HepG2 (cell line): ENCODE measurements around the gene GPN1. TPM values are rescaled to one million over a fixed set of nuclear protein-coding genes. Genes with fewer than 3 reads are reported as not detected.

ENCODE experiments used
- BHLHE40 ChIP-seq: IDR thresholded peaks from 2 replicates; pipeline ENCODE4 v1.6.1; 2011; ENCODE audit warnings: low read length, improper control_type of control experiment
- BRF2 ChIP-seq: sonication (generic); formaldehyde crosslinking; IDR thresholded peaks from 2 replicates; pipeline ENCODE4 v1.8.1; 2022; ENCODE audit warnings: mild to moderate bottlenecking, missing genetic modification reagents
- HDAC2 ChIP-seq: sonication (generic); formaldehyde crosslinking; IDR thresholded peaks from 2 replicates; pipeline ENCODE4 v1.4.0; 2020; ENCODE audit warnings: missing genetic modification reagents
- IRF1 ChIP-seq: sonication (generic); formaldehyde crosslinking; IDR thresholded peaks from 2 replicates; pipeline ENCODE4 v1.4.0; 2020; ENCODE audit warnings: low read depth, mild to moderate bottlenecking, missing genetic modification reagents
- JDP2 ChIP-seq: sonication (generic); formaldehyde crosslinking; IDR thresholded peaks from 2 replicates; pipeline ENCODE4 v1.8.1; 2022; ENCODE audit warnings: missing genetic modification reagents, borderline replicate concordance
- MXI1 ChIP-seq: IDR thresholded peaks from 3 replicates; pipeline ENCODE4 v1.6.1; 2012; ENCODE audit warnings: low read depth, low read length, inconsistent platforms, borderline replicate concordance
- SRSF9 ChIP-seq: fragments of 200-400 bp; formaldehyde crosslinking; IDR thresholded peaks from 2 replicates; pipeline ENCODE4 v1.6.1; 2018; ENCODE audit warnings: borderline replicate concordance, mild to moderate bottlenecking, low read depth, low read length; ENCODE audit not compliant: insufficient read depth, poor library complexity, severe bottlenecking
- TSC22D2 ChIP-seq: sonication (generic); formaldehyde crosslinking; IDR thresholded peaks from 2 replicates; pipeline ENCODE4 v1.5.1; 2020; ENCODE audit warnings: missing genetic modification reagents, mild to moderate bottlenecking, borderline replicate concordance
- ZFP1 ChIP-seq: IDR thresholded peaks from 2 replicates; pipeline ENCODE4 v1.6.1; 2016
- ZNF407 ChIP-seq: sonication (generic); formaldehyde crosslinking; IDR thresholded peaks from one replicate; pipeline ENCODE4 v1.5.1; 2020; ENCODE audit warnings: mild to moderate bottlenecking, missing genetic modification reagents; ENCODE audit errors: not compliant biosample characterization
- ZNF556 ChIP-seq: sonication (generic); formaldehyde crosslinking; IDR thresholded peaks from 2 replicates; pipeline ENCODE4 v1.4.0; 2020; ENCODE audit warnings: mild to moderate bottlenecking, missing genetic modification reagents, borderline replicate concordance
- ZNF709 ChIP-seq: sonication (generic); formaldehyde crosslinking; IDR thresholded peaks from 2 replicates; pipeline ENCODE4 v1.5.0; 2020; ENCODE audit warnings: mild to moderate bottlenecking, missing genetic modification reagents
- polyA plus RNA-seq, 8 experiments: library from polyadenylated mRNA; depleted of rRNA in 3 of 8; stranded (reverse) in 7 of 8; unstranded in 1 of 8; fragments of >200 nt; fragmentation: Illumina TruSeq in 4 of 8; extraction: Trizol in 4 of 8; gene quantifications; 2 replicates each; pipeline versions ENCODE4 v1.2.1 to v1.2.3, GENCODE V29; 2011 to 2016; ENCODE audit warnings: low read depth in 4 of 8, missing spikeins in 1 of 8, mixed read lengths in 1 of 8; ENCODE audit not compliant: insufficient read depth in 1 of 8
- total RNA-seq, 5 experiments: library from RNA; depleted of rRNA; stranded (reverse); fragments of >200 nt; fragmentation: Illumina TruSeq; extraction: Trizol; gene quantifications; 2 replicates each; pipeline ENCODE4 v1.2.3, GENCODE V29; 2016; ENCODE audit warnings: low read depth in 1 of 5
- TF ChIP-seq, protein P1 (sequence below): sonication (generic); formaldehyde crosslinking; IDR thresholded peaks from 2 replicates; pipeline ENCODE4 v1.4.0; 2020; ENCODE audit warnings: missing genetic modification reagents, borderline replicate concordance

The GPN1 gene
- total and polyA plus RNA-seq, 2 of the 13 experiments (the other 11 are each of a cell fraction or from before 2014, with no cell fraction given): 54.5 to 62.7 TPM

DNA sequence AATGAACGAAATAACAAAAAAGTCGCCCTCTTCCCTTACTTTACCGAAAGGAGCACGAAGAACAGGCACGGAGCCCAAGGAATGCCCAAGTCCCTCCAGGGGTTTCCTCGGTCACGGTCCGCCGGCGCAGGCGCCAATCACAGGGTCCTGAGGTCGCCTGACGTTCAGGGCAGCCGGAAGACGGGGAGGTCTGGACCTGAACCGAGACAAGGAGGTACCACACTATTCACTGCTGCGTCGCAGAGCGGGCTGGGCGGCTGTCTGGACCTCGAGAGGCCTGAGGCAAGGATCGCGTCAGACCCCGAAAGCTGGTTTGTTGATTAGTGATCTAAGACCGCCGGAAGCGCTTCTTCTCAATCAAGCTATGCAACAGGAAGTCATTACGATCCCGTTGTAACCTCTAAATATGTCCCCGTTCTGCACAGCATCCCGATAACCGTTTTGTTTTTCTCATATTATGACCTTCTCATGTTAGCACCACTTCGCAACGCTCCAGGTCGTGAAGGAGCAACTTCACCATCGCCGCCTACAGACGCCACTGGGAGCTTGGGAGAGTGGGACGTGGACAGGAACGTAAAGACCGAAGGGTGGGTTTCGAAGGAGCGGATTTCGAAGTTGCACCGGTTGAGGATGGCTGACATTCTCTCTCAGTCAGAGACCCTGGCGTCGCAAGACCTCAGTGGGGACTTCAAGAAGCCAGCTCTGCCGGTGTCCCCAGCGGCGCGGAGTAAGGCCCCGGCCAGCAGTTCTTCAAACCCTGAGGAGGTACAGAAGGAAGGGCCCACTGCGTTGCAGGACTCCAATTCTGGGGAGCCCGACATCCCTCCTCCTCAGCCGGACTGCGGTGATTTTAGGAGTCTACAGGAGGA lies 34.7 kb downstream of the GPN1 start, which contains the start of the genes SLC4A1AP and SUPT7L (continued):
- TF ChIP-seq, protein P1, sequence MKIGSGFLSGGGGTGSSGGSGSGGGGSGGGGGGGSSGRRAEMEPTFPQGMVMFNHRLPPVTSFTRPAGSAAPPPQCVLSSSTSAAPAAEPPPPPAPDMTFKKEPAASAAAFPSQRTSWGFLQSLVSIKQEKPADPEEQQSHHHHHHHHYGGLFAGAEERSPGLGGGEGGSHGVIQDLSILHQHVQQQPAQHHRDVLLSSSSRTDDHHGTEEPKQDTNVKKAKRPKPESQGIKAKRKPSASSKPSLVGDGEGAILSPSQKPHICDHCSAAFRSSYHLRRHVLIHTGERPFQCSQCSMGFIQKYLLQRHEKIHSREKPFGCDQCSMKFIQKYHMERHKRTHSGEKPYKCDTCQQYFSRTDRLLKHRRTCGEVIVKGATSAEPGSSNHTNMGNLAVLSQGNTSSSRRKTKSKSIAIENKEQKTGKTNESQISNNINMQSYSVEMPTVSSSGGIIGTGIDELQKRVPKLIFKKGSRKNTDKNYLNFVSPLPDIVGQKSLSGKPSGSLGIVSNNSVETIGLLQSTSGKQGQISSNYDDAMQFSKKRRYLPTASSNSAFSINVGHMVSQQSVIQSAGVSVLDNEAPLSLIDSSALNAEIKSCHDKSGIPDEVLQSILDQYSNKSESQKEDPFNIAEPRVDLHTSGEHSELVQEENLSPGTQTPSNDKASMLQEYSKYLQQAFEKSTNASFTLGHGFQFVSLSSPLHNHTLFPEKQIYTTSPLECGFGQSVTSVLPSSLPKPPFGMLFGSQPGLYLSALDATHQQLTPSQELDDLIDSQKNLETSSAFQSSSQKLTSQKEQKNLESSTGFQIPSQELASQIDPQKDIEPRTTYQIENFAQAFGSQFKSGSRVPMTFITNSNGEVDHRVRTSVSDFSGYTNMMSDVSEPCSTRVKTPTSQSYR (CRISPR knock-in tag): peak; percentile 61
- TF ChIP-seq TSC22D2: peak; percentile 82
- TF ChIP-seq BHLHE40: peak; percentile 49; the same call in 1 of the 2 replicates
- TF ChIP-seq JDP2 (CRISPR knock-in tag): no peak; the same call in 1 of the 2 replicates
- peak; percentile 88; the same call in 1 of the 2 replicates for TF ChIP-seq ZFP1 (CRISPR knock-in tag)
- TF ChIP-seq ZNF407: peak; percentile 36
- TF ChIP-seq HDAC2 (CRISPR knock-in tag): peak; percentile 92
- TF ChIP-seq MXI1: peak; percentile 43; the same call in 1 of the 3 replicates
- peak; percentile 95; the same call in 1 of the 2 replicates for TF ChIP-seq ZNF556 (CRISPR knock-in tag)
- TF ChIP-seq SRSF9: no peak
- peak; percentile 93; the same call in 1 of the 2 replicates for TF ChIP-seq ZNF709 (CRISPR knock-in tag)
- peak; percentile 66 for TF ChIP-seq BRF2 (CRISPR knock-in tag)
- TF ChIP-seq IRF1 (CRISPR knock-in tag): no peak
